Adrenal gland (tissue), 5 donors: ENCODE data around the gene EIF2S2.

Source experiments
- CTCF ChIP-seq, 6 experiments: fragments of 450-650 bp in 4 of 6; fragments of 200-600 bp in 2 of 6; sonication (generic) in 1 of 6; IDR thresholded peaks; 1 replicate in 5 of 6; 2 replicates in 1 of 6; pipeline versions ENCODE4 v1.5.1 to v1.8.0; 2016 to 2021; ENCODE audit warnings: antibody characterized with exemption in 6 of 6, mild to moderate bottlenecking in 2 of 6, moderate library complexity in 1 of 6
- POLR2A ChIP-seq, 2 donors: fragments of 450-650 bp; IDR thresholded peaks; one replicate each; pipeline ENCODE4 v1.6.1; 2017; ENCODE audit warnings: antibody characterized with exemption in 2 of 2, mild to moderate bottlenecking in 2 of 2, moderate library complexity in 1 of 2
- donor health status: DM: no; HTN: no; CAD: no.

GRCh38 chr20:34049897-34050695, 61.9 kb downstream of the EIF2S2 start:
- TF ChIP-seq CTCF (IDR thresholded peaks at IDR 0.05) (no peak), POLR2A (IDR thresholded peaks at IDR 0.05) (no peak)
